Measurements from ENCODE around the gene DMRT3. TPM values are rescaled to one million over a fixed set of nuclear protein-coding genes. Genes with fewer than 3 reads are reported as not detected.
A peak's percentile ranks its signal among the peaks of the same experiment; 100 is the strongest.

DMRT3 gene
- total RNA-seq, 1 experiment from 2014 or later: not detected

- no peak for DNase-seq (ENCODE audit: low read depth)
Measured at GRCh38 chr9:970151-970996, 6.1 kb upstream of the DMRT3 start.

- DNase-seq (ENCODE audit: low read depth): no peak
Measured at GRCh38 chr9:971901-972500, 4.5 kb upstream of the DMRT3 start.

- DNase-seq (ENCODE audit: low read depth): no peak
Measured at GRCh38 chr9:972501-973294, 3.8 kb upstream of the DMRT3 start.

GRCh38 chr9:973295-973834 is 3.1 kb upstream of the DMRT3 start:
- no peak for DNase-seq (ENCODE audit: low read depth)

GRCh38 chr9:974031-974995 is 2.1 kb upstream of the DMRT3 start:
- no peak for DNase-seq (ENCODE audit: low read depth)

- DNase-seq (ENCODE audit: low read depth): no peak
Measured at GRCh38 chr9:974996-975739, 1.3 kb upstream of the DMRT3 start.

GRCh38 chr9:975740-976257 is 656 bp upstream of the DMRT3 start:
- no peak for DNase-seq (ENCODE audit: low read depth)

GRCh38 chr9:976943-977837 is 735 bp downstream of the DMRT3 start:
- no peak for DNase-seq (ENCODE audit: low read depth)

GRCh38 chr9:977838-978830 is 1.7 kb downstream of the DMRT3 start:
- DNase-seq (ENCODE audit: low read depth): no peak

- no peak for DNase-seq (ENCODE audit: low read depth)
Measured at GRCh38 chr9:979983-980382, 3.5 kb downstream of the DMRT3 start.

- DNase-seq (ENCODE audit: low read depth): no peak
Measured at GRCh38 chr9:980640-981039, 4.2 kb downstream of the DMRT3 start.

- no peak for DNase-seq (ENCODE audit: low read depth)
Measured at GRCh38 chr9:981491-981898, 5.0 kb downstream of the DMRT3 start.

GRCh38 chr9:982394-983230 is 6.2 kb downstream of the DMRT3 start:
- DNase-seq (ENCODE audit: low read depth): peak; percentile 29

- DNase-seq (ENCODE audit: low read depth): no peak
Measured at GRCh38 chr9:994005-994404, 17.6 kb downstream of the DMRT3 start.

GRCh38 chr9:995192-995591 is 18.7 kb downstream of the DMRT3 start:
- DNase-seq (ENCODE audit: low read depth): peak; percentile 72

GRCh38 chr9:995781-996180 is 19.3 kb downstream of the DMRT3 start:
- DNase-seq (ENCODE audit: low read depth): peak; percentile 95
